HG03175 (cell line): ENCODE results near the gene NEU1.
"Not testable (repeated sequence)": the region's sequence is repeated elsewhere in the genome, so short reads cannot be mapped to it uniquely, and the experiment has no call there.

ENCODE experiments used
- ATAC-seq: cut with Tn5 transposase; IDR thresholded peaks from one replicate; pipeline ENCODE4 v1.9.1; 2021; ENCODE audit warnings: mild to moderate bottlenecking, moderate library complexity; ENCODE audit not compliant: unreplicated experiment

The NEU1 gene

DNA sequence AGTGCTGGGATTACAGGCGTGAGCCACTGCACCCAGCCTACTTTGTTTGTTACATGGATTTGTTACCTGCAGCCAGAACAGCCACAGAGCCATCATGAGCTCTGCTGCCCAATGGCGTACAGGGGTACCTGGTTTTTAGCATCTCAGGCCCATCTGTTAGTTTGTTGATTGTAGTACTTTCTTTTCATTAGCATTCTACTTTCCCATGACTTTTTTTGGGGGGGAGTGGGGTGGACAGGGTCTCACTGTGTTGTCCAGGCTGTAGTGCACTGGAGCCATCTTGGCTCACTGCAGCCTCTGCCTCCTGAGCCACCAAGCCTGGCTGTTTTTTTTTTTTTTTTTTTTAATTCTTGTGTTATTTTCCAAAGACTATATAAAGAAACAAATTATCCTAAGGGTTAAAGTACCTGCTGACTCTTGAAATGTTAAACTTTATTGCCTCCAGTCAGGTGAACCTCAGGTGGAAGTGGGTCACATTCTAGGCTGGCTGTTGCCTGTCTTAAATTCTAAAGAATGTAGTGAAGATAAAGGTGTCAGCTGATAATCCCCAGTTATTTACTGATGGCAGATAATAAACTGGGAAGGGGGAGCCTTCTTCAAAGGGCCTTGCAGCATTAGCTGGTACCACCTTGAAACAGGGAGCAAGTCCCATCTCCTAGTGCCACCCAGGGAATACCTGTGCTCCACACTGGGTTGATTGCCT is 15.2 kb downstream of the NEU1 start:
- ATAC-seq: no peak

DNA sequence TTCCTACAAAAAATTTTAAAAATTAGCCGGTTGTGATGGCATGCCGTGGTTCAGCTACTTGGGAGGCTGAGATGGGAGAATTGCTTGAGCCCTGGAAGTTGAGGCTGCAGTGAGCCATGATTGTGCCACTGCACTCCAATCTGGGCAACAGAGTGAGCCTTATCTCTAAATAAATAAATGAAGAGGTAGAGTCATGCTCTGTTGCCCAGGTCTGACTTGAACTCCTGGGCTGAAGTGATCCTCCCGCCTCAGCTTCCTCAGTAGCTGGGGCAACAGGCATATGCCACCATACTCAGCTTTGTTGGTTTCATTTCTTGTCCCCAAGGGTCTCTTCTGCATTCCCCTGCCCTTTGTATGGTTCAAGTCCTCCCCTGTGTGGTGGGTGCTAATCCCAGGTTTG is 18.1 kb downstream of the NEU1 start:
- no peak for ATAC-seq

DNA sequence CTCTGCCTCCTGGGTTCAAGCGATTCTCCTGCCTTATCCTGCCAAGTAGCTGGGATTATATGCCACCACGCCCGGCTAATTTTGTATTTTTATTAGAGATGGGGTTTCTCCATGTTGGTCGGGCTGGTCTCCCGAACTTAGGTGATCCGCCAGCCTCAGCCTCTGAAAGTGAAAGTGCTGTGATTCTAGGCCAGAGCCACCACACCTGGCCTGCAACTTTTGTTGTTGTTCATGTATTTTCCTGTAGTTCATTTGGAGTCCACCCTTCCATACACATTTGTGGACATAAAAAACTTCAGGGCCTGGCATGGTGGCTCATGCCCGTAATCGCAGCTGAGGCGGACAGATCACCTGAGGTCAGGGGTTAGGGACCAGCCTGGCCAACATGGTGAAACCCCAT is 20.6 kb downstream of the NEU1 start:
- no peak for ATAC-seq

DNA sequence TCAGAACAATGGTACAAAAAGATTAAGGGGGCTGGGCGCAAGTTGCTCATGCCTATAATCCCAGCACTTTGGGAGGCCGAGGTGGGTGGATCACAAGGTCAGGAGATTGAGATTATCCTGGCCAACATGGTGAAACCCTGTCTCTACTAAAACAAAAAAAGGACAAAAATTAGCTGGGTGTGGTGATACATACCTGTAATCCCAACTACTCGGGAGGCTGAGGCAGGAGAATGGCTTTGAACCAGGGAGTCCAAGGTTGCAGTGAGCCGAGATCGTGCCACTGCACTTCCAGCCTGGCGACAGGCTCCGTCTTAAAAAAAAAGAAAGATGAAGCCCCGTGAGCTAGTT is 22.9 kb downstream of the NEU1 start:
- not testable (repeated sequence) for ATAC-seq

DNA sequence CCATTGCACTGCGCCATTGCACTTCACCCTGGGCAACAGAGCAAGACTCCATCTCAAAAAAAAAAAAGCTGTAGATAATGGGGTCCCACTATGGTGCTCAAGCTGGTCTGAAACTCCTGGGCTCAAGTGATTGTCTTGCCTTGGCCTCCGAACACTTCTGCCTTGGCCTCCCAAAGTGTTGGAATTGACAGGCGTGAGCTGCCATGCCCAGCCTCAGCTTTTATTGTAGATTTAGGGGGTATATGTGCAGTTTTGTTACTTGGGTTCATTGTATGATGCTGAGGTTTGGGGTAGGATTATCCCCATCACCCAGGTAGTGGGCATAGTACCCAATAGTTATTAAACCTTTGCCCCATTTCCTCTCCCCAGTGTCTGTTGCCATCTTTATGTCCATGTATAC is 23.7 kb downstream of the NEU1 start:
- no peak for ATAC-seq

DNA sequence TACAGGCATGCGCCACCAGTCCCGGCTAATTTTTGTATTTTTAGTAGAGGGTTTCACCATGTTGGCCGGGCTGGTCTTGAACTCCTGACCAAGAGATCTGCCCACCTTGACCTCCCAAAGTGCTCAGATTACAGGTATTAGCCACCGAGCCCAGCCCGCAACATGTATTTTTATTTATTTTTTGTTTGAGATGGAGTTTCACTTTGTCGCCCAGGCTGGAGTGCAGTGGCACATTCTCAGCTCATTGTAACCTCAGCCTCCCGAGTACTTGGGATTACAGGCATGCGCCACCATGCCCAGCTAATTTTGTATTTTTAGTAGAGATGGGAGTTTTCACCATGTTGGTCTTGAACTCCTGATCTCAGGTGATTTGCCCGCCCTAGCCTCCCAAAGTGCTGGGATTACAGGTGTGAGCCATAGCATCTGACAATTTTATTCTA is 24.5 kb downstream of the NEU1 start:
- ATAC-seq: not testable (repeated sequence)

DNA sequence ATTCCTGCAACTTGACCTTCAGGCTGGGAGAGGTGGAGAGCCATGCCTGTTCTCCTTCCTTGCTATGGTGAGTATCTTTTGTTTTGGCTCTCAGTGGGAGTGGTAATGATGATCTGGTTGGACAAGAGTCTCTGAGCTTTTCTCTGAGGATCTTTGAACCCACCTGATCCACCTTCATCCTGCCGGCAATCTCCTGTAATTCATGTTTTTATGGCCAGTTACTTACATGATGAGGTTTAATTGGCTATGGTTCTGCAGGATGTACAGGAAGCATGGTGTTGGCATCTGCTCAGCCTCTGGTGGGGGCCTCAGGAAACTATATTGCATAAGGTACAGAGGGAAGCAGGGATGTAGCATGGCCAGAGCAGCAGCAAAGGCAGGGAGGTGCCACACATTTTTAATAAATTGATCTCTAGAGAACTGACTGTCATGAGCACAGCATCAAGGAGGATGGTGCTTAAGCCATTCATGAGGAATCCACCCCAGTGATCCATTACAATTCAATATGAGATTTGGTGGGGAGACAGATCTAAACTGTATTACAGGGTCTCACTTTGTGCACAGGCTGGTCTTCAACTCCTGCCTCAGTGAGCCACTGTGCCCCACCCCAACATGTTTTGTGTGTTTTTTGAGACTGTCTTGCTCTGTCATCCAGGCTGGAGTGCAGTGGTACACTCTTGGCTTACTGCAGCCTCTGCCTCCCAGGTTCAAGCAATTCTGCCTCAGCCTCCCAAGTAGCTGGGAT is 25.1 kb downstream of the NEU1 start:
- ATAC-seq: no peak

DNA sequence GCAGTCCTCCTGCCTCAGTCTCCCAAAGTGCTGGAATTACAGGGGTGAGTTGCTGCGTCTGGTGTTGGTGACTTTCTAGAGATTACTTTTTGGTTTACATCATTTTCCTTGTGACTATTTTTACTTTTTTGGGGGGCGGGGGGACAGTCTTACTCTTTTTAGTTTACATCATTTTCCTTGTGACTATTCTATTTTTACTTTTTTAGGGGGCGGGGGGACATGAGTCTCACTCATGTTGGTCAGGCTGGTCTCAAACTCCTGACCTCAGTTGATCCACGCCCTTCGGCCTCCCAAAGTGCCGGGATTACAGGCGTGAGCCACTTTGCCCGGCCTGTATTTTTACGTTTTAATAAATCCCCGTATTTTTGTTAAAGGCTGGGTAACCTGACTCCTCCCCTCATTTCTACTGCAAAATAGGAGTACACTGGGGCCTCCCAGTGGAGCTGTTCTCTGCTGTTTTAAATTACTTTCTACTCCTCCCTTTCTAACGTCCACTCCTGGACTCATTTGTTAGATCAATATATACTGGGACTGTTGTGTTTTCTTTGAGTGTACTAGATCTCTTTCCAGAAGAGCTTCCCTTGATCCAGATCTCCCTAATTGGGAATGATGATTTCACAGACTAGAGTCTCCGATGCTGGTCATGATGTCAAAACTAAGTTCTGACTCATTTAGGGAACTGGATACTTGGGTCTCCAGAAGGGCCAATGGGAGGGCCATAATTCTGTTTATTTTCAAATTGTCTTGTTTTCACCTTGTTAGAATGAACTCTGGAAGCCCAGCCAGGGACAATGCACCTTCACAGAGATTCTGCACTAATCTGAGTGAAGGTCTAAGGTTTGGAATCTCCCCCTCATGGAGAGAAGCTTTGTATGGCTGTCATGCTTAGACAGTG is 25.9 kb downstream of the NEU1 start:
- no peak for ATAC-seq

DNA sequence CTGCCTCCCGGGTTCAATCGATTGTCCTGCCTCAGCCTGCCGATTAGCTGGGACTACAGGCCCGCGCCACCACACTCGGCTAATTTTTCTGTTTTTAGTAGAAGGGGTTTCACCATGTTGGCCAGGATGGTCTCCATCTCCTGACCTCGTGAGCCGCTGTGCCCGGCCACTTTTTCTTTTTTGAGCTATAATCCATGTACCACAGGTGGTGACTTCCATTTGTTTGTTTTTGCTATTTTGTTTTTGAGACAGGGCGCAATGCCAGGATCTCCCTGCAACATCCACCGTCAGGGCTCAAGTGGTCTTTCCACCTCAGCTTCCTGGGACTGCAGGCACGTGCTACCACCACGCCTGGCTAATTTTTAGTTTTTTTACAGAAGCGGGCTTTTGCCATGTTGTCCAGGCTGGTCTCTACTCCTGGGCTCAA is 26.6 kb downstream of the NEU1 start:
- ATAC-seq: no peak

DNA sequence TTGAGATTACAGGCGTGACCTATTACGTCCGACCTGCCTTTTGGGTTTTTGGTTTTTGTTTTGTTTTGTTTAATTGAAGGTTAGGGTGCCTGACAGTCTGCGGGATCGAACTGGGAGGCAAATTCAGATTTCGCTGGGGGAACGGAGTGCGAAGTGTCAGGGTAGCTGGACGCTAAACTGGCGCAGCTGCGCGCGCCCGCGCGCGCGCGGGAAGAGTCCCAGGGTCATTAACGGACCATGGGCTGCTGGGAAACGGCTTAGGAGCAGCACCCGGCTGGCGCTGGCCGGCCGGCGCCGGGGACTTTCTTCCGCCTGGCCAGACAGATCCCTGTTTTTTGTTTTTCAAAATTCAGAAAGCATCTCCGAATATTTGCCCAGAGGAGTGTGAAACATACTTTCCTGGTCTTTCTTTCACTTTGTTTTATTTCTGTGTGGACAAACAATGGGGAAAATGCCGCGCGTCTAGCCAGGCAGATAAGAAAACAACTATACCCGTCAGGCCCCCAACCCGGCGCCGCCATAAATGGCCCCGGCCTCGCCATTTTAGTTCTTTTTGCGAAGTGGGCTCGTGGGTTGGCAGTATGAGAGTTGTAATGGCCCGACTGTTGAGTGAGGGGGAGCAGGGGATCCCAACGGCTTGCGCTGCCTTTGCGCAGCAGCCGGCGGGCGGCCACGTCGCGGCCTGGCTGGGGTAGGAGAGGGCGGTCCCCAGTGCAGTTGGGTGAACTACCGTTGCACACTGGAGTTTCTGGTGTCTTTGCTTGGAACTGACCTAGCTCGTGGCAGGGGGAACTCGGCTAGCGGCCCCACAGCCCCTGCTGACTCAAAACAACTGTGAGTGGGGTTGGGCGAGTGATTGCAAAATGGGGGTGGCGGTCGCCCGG is 28.0 kb downstream of the NEU1 start:
- ATAC-seq: no peak

DNA sequence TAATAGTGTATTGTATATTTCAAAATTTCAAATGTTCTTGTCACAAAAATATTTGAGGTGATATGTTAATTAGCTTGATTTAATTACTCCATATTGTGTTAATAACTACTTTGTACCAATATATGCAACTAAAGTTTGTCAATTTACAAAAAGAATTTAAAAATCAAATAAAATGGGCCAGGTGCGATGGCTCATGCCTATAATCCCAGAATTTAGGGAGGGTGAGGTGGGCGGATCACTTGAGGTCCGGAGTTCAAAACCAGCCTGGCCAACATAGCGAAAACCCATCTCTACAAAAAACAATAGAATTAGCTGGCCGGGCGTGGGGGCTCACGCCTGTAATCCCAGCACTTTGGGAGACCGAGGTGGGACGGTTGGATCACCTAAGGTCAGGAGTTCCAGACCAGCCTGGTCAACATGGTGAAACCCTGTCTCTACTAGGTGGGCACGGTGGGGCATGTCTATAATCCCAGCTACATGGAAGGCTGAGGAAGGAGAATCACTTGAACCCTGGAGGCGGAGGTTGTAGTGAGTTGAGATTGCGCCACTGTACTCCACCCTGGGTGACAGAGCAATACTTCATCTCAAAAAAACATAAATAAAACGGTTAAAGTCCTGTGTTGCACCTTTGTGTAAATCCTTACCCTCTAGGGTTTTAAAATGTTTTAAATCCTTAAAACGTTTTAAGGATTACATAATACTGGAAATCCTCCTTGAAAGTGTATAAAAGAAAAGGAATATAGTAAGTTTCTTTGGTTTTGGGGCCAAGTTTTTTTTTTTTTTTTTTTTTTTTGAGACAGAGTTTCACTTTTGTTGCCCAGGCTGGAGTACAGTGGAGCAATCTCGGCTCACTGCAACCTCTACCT is 31.0 kb downstream of the NEU1 start:
- ATAC-seq: no peak

DNA sequence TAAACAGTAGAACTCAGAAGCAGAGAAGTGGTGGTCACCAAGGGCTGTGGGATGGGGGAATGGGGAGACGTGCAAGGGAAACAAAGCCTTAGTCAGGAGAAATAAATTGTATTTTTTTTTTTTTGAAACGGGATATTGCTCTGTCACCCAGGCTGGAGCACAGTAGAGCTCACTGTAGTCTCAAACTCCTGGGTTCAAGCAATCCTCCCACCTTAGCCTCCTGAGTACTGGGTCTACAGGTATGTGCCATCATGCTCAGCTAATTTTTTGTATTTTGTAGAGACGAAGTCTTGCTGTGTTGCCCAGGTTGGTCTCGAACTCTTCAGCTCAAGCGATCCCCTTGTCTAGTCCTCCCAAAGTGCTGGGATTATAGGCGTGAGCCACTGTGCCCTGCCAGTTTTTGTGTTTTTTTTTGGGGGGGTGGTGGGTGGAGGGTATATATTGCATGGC is 31.7 kb downstream of the NEU1 start:
- no peak for ATAC-seq

DNA sequence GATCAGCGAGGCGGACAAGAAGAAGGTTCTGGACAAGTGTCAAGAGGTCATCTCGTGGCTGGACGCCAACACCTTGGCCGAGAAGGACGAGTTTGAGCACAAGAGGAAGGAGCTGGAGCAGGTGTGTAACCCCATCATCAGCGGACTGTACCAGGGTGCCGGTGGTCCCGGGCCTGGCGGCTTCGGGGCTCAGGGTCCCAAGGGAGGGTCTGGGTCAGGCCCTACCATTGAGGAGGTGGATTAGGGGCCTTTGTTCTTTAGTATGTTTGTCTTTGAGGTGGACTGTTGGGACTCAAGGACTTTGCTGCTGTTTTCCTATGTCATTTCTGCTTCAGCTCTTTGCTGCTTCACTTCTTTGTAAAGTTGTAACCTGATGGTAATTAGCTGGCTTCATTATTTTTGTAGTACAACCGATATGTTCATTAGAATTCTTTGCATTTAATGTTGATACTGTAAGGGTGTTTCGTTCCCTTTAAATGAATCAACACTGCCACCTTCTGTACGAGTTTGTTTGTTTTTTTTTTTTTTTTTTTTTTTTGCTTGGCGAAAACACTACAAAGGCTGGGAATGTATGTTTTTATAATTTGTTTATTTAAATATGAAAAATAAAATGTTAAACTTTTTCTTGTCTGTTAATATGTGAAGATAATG is 32.9 kb downstream of the NEU1 start:
- no peak for ATAC-seq

DNA sequence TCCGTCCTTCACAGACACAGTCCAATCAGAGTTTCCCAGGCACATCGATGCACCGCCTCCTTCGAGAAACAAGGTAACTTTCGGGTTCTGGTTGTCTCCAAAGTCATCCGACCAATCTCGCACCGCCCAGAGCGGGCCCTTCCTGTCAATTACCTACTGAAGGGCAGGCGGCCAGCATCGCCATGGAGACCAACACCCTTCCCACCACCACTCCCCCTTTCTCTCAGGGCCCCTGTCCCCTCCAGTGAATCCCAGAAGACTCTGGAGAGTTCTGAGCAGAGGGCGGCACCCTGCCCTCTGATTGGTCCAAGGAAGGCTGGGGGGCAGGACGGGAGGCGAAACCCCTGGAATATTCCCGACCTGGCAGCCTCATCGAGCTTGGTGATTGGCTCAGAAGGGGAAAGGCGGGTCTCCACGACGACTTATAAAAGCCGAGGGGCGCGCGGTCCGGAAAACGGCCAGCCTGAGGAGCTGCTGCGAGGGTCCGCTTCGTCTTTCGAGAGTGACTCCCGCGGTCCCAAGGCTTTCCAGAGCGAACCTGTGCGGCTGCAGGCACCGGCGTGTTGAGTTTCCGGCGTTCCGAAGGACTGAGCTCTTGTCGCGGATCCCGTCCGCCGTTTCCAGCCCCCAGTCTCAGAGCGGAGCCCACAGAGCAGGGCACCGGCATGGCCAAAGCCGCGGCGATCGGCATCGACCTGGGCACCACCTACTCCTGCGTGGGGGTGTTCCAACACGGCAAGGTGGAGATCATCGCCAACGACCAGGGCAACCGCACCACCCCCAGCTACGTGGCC is 35.1 kb downstream of the NEU1 start, which contains the start of gene HSPA1B:
Gene HSPA1B (plus strand): TSS at position 453 of the 794 bp plus-strand sequence. CDS start 213 bp downstream, at position 666.
- ATAC-seq: peak; percentile 74

DNA sequence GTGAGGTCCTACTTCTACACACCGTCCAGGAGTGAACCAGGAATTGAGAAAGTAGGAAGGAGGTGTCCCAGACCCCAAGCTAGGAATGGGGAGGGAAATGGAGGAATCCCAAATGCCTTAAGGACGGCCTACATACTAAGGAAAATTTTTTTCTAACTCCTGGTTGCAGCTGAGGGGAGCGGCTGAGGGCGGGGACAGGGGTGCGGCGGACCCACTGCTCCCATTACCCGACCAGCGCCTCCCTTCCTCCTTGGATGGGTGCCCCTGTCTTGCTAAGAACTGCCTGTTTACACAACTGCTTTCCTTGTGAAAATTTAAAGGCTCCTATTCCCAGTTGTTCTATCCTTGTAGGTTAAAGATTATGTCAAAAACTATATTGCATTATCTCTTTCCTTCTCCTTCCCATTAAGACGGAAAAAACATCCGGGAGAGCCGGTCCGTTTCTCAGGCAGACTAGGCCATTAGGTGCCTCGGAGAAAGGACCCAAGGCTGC is 35.8 kb downstream of the NEU1 start:
- no peak for ATAC-seq

DNA sequence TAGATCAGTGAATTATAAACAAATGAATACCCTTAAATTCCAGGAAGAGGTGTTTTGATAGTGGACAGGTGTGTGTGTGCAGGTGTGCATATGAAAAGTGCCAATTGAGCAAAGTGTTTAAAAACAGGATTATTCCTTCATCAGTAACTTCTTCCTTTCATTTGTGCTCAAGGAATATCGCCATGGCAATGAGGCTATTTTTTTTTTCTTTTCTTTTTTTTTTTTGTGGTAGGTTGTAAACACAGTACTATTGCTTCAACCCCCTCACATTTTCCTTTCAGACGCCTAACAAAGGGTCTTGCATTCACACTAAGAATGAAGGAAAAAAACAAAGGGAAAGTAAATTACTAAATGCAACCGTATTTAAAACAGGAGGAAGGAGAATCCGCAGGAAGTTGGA is 37.1 kb downstream of the NEU1 start:
- ATAC-seq: no peak

DNA sequence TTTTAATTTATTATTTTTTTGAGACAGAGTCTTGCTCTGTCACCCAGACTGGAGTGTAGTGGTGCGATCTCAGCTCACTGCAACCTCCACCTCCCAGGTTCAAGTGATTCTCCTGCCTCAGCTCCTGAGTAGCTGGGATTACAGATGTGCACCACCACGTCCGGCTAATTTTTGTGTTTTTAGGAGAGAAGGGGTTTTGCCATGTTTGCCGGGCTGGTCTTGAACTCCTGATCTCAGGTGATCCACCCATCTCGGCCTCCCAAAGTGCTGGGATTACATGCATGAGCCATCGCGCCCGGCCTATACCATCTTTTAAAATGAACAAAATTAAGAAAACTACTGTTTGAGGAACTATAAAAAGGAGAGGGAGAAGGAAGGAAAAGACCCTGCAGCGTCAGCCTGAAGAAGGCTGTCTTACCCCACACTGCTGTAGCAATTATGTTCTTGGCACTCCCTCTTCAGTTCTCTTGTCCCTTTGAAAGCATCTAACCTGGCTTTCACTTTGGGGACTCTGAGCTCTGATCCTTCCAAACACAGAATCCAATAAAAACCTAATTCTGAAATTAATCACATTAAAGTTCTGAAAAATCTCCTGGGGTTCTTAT is 38.9 kb downstream of the NEU1 start:
- ATAC-seq: not testable (repeated sequence)
